ENCODE results near the gene TRIM46. TPM values are rescaled to one million over a fixed set of nuclear protein-coding genes. Genes with fewer than 3 reads are reported as not detected.

Gene TRIM46
- total and polyA plus RNA-seq, 2 experiments from 2014 or later: 8.1 to 15.4 TPM

DNA sequence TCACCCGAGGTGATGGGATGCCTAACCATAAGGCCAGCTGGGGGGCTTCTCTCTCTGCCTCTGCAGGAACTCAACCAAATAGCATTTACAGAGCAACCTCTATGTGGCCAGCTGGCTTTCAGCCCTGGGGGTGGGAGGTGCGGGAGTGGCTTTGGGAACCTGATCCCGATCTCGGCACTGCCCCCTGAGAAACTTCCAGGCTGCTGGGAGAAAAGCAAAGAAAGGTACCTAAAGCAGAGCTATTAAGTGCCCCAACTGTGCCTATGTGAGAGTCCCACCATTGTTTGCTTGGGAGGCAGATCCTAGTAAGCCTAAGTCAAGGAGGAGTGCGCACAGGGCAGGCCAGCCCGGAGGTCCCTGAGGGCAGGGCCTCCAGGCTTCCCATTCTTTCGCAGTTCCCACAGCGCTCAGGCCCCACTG is 7.6 kb upstream of the TRIM46 start:
- H3K4me3 ChIP-seq: peak overlapping the region; percentile 64
- H2AFZ ChIP-seq: peak overlapping the region; percentile 100
- peaks cover 15% of the 10 kb centered on the region for H3K36me3 Mint-ChIP-seq (ENCODE audit: low read depth)
- no peaks in the 10 kb centered on the region for H3K9me2 ChIP-seq (ENCODE audit: insufficient read depth)
- peak overlapping the region; percentile 87; the same call in 1 of the 2 replicates for H3K27ac Mint-ChIP-seq
- no peaks in the 10 kb centered on the region for H3K36me3 ChIP-seq (ENCODE audit: insufficient read depth)
- DNase-seq (ENCODE audit: low spot score): peak; percentile 62
- TF ChIP-seq CREB1 (CRISPR knock-in tag; IDR thresholded peaks at IDR 0.05; ENCODE audit: low read depth): no peak
- no peak for TF ChIP-seq EZH2 (IDR thresholded peaks at IDR 0.05; ENCODE audit: low read depth, unreplicated experiment)
- TF ChIP-seq, protein P1, sequence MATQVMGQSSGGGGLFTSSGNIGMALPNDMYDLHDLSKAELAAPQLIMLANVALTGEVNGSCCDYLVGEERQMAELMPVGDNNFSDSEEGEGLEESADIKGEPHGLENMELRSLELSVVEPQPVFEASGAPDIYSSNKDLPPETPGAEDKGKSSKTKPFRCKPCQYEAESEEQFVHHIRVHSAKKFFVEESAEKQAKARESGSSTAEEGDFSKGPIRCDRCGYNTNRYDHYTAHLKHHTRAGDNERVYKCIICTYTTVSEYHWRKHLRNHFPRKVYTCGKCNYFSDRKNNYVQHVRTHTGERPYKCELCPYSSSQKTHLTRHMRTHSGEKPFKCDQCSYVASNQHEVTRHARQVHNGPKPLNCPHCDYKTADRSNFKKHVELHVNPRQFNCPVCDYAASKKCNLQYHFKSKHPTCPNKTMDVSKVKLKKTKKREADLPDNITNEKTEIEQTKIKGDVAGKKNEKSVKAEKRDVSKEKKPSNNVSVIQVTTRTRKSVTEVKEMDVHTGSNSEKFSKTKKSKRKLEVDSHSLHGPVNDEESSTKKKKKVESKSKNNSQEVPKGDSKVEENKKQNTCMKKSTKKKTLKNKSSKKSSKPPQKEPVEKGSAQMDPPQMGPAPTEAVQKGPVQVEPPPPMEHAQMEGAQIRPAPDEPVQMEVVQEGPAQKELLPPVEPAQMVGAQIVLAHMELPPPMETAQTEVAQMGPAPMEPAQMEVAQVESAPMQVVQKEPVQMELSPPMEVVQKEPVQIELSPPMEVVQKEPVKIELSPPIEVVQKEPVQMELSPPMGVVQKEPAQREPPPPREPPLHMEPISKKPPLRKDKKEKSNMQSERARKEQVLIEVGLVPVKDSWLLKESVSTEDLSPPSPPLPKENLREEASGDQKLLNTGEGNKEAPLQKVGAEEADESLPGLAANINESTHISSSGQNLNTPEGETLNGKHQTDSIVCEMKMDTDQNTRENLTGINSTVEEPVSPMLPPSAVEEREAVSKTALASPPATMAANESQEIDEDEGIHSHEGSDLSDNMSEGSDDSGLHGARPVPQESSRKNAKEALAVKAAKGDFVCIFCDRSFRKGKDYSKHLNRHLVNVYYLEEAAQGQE (IDR thresholded peaks at IDR 0.05; ENCODE audit: unreplicated experiment): no peak
- no peak for TF ChIP-seq ZNF114 (CRISPR knock-in tag; IDR thresholded peaks at IDR 0.05)
- TF ChIP-seq, protein P2, sequence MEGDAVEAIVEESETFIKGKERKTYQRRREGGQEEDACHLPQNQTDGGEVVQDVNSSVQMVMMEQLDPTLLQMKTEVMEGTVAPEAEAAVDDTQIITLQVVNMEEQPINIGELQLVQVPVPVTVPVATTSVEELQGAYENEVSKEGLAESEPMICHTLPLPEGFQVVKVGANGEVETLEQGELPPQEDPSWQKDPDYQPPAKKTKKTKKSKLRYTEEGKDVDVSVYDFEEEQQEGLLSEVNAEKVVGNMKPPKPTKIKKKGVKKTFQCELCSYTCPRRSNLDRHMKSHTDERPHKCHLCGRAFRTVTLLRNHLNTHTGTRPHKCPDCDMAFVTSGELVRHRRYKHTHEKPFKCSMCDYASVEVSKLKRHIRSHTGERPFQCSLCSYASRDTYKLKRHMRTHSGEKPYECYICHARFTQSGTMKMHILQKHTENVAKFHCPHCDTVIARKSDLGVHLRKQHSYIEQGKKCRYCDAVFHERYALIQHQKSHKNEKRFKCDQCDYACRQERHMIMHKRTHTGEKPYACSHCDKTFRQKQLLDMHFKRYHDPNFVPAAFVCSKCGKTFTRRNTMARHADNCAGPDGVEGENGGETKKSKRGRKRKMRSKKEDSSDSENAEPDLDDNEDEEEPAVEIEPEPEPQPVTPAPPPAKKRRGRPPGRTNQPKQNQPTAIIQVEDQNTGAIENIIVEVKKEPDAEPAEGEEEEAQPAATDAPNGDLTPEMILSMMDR (conservative IDR thresholded peaks at IDR 0.05; ENCODE audit: low read depth in 2 of 2): no peak
- no peak for TF ChIP-seq ZNF331 (CRISPR knock-in tag; IDR thresholded peaks at IDR 0.05; ENCODE audit: low read depth)
- no peak for TF ChIP-seq ETS1 (IDR thresholded peaks at IDR 0.05)
- TF ChIP-seq EZH2phosphoT487 (IDR thresholded peaks at IDR 0.05; ENCODE audit: unreplicated experiment): no peak
- no peak for TF ChIP-seq POLR2AphosphoS5 (IDR thresholded peaks at IDR 0.05; ENCODE audit: low read depth)
- TF ChIP-seq NANOG (IDR thresholded peaks at IDR 0.05; ENCODE audit: borderline replicate concordance): no peak
- TF ChIP-seq STAT1 (IDR thresholded peaks at IDR 0.05; ENCODE audit: unreplicated experiment): no peak
- TF ChIP-seq ZNF462 (CRISPR knock-in tag; IDR thresholded peaks at IDR 0.05): no peak
- no peak for TF ChIP-seq JUNB (IDR thresholded peaks at IDR 0.05; ENCODE audit: unreplicated experiment)
- peaks cover 16% of the 10 kb centered on the region; the same call in 1 of the 2 replicates for H3K4me1 ChIP-seq (ENCODE audit: insufficient read depth)
- peaks cover 6% of the 10 kb centered on the region; the same call in 2 of the 3 replicates for H3K9me3 Mint-ChIP-seq
- H3K4me3 Mint-ChIP-seq: peak overlapping the region; percentile 85
- peaks cover 1% of the 10 kb centered on the region; the same call in 1 of the 2 replicates for H3K79me2 ChIP-seq (replicated peaks; ENCODE audit: insufficient read depth)
- H4K20me1 ChIP-seq (replicated peaks; ENCODE audit: insufficient read depth): no peaks in the 10 kb centered on the region
- peaks cover 21% of the 10 kb centered on the region for H3F3A ChIP-seq (replicated peaks; ENCODE audit: low read depth)
- H3K27me3 ChIP-seq (ENCODE audit: insufficient read depth): no peaks in the 10 kb centered on the region
- peak overlapping the region; percentile 95 for H3K4me2 ChIP-seq
- peaks cover 4% of the 10 kb centered on the region for H3K27me3 Mint-ChIP-seq (ENCODE audit: insufficient read depth, low read depth, poor library complexity)
- no peak overlapping the region for H3K27ac ChIP-seq (ENCODE audit: low read depth)
- H3K4me1 Mint-ChIP-seq: peaks cover 11% of the 10 kb centered on the region
- ATAC-seq: peak; percentile 43

Measured in GM23338 (cell line).